CD4-positive, alpha-beta T cell (primary cell): Measurements from ENCODE around the gene MROH9. TPM values are rescaled to one million over a fixed set of nuclear protein-coding genes. Genes with fewer than 3 reads are reported as not detected.

Experiments used
- ATAC-seq: fragments of 200-7000 bp; cut with Tn5 transposase; one replicate; pipeline ENCODE4 v1.10.0; 2022; ENCODE audit warnings: mild to moderate bottlenecking; ENCODE audit not compliant: poor library complexity
- CTCF ChIA-PET: fragments of 350-600 bp; sonication (Branson Sonifier 250); formaldehyde crosslinking; loops from one replicate; lab custom pipeline; 2021; ENCODE audit warnings: antibody characterized with exemption, inconsistent platforms; lab: Charles Lee
- POLR2A ChIA-PET: fragments of 350-600 bp; sonication (Branson Sonifier 250); formaldehyde crosslinking; loops from one replicate; lab custom pipeline; 2021; ENCODE audit warnings: antibody characterized with exemption, inconsistent platforms; lab: Charles Lee
- DNase-seq, 14 experiments: peaks; one replicate each; pipeline ENCODE4 v3.0.0-alpha.2; 2013 to 2020; ENCODE audit warnings: mixed read lengths in 2 of 14
- H3K27ac ChIP-seq, 2 donors: one replicate each; pipeline versions ENCODE4 v1.5.1 to v1.7.0; 2013; ENCODE audit warnings: low read length in 2 of 2, low read depth in 1 of 2, mild to moderate bottlenecking in 1 of 2
- H3K27me3 ChIP-seq, 2 experiments: 1 replicate in 1 of 2; 2 replicates in 1 of 2; pipeline versions ENCODE4 v1.6.1 to v1.7.0; 2013; ENCODE audit warnings: low read length in 2 of 2, control low read depth in 1 of 2, mild to moderate bottlenecking in 1 of 2, moderate library complexity in 1 of 2; ENCODE audit not compliant: insufficient read depth in 2 of 2, control insufficient read depth in 1 of 2
- H3K36me3 ChIP-seq: one replicate; pipeline ENCODE4 v1.6.1; 2013; ENCODE audit warnings: low read length, control low read depth; ENCODE audit not compliant: insufficient read depth
- H3K4me1 ChIP-seq: one replicate; pipeline ENCODE4 v1.6.1; 2013; ENCODE audit warnings: low read length, control low read depth; ENCODE audit not compliant: insufficient read depth
- H3K4me3 ChIP-seq: one replicate; pipeline ENCODE4 v1.5.1; 2013; ENCODE audit warnings: mild to moderate bottlenecking, low read length, moderate library complexity
- H3K9me3 ChIP-seq, 2 experiments: 1 replicate in 1 of 2; 2 replicates in 1 of 2; pipeline versions ENCODE4 v1.6.1 to v1.7.0; 2013; ENCODE audit warnings: low read length in 2 of 2, mild to moderate bottlenecking in 2 of 2, control low read depth in 1 of 2, moderate library complexity in 1 of 2; ENCODE audit not compliant: control insufficient read depth in 1 of 2, insufficient read depth in 1 of 2
- H3K27ac Mint-ChIP-seq: one replicate; pipeline ENCODE4 v1.8.0; 2020; ENCODE audit warnings: mixed read lengths
- H3K27me3 Mint-ChIP-seq: one replicate; pipeline ENCODE4 v1.8.0; 2021; ENCODE audit warnings: mixed read lengths
- H3K36me3 Mint-ChIP-seq: one replicate; pipeline ENCODE4 v1.8.0; 2021; ENCODE audit warnings: low read depth, mixed read lengths
- H3K4me1 Mint-ChIP-seq: one replicate; pipeline ENCODE4 v1.8.0; 2021; ENCODE audit warnings: low read depth, mixed read lengths
- H3K4me3 Mint-ChIP-seq: one replicate; pipeline ENCODE4 v1.8.0; 2020; ENCODE audit warnings: mild to moderate bottlenecking, mixed read lengths
- H3K9me3 Mint-ChIP-seq: one replicate; pipeline ENCODE4 v1.8.0; 2020; ENCODE audit warnings: mixed read lengths
- intact Hi-C, 2 experiments: fragments of 100-400 bp; cut with DNase I in 1 of 2; cut with micrococcal nuclease in 1 of 2; formaldehyde crosslinking; loops; one replicate each; pipeline versions ENCODE4 v1.15.1 to v1.9.0; 2023 to 2025; cut with DNase I, micrococcal nuclease
- total RNA-seq, 174 experiments: library from RNA in 2 of 174; stranded (reverse) in 2 of 174; gene quantifications; one replicate each; pipeline ENCODE4 v1.2.3 and lab custom pipeline; 2021 to 2026
- TF ChIP-seq, protein P1 (sequence below): fragments of 200-600 bp; IDR thresholded peaks from one replicate; pipeline ENCODE4 v1.8.0; 2022; ENCODE audit warnings: antibody characterized with exemption, mild to moderate bottlenecking

The MROH9 gene
- total RNA-seq, 2 experiments from 2014 or later = not detected

GRCh38 chr1:170887726-170888125 lies 47.6 kb upstream of the MROH9 start:
- H3K27me3 Mint-ChIP-seq = peaks cover 13% of the 10 kb centered on the region
- no peak overlapping the region for H3K27ac Mint-ChIP-seq
- no peak for DNase-seq
- H3K27me3 ChIP-seq = no peaks in the 10 kb centered on the region
- no peaks in the 10 kb centered on the region for H3K9me3 ChIP-seq
- no peak overlapping the region for H3K27ac ChIP-seq
- no peaks in the 10 kb centered on the region for H3K4me1 Mint-ChIP-seq
- intact Hi-C loops = no loop called here
- no peak for ATAC-seq
- TF ChIP-seq, protein P1, sequence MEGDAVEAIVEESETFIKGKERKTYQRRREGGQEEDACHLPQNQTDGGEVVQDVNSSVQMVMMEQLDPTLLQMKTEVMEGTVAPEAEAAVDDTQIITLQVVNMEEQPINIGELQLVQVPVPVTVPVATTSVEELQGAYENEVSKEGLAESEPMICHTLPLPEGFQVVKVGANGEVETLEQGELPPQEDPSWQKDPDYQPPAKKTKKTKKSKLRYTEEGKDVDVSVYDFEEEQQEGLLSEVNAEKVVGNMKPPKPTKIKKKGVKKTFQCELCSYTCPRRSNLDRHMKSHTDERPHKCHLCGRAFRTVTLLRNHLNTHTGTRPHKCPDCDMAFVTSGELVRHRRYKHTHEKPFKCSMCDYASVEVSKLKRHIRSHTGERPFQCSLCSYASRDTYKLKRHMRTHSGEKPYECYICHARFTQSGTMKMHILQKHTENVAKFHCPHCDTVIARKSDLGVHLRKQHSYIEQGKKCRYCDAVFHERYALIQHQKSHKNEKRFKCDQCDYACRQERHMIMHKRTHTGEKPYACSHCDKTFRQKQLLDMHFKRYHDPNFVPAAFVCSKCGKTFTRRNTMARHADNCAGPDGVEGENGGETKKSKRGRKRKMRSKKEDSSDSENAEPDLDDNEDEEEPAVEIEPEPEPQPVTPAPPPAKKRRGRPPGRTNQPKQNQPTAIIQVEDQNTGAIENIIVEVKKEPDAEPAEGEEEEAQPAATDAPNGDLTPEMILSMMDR = no peak
- H3K9me3 Mint-ChIP-seq = no peaks in the 10 kb centered on the region
- ChIA-PET POLR2A (no interaction called here), CTCF (no interaction called here)
- H3K36me3 ChIP-seq = no peaks in the 10 kb centered on the region
- no peak overlapping the region for H3K4me3 ChIP-seq
- H3K4me3 Mint-ChIP-seq = no peak overlapping the region
- H3K36me3 Mint-ChIP-seq = no peaks in the 10 kb centered on the region
- no peaks in the 10 kb centered on the region for H3K4me1 ChIP-seq

DNA sequence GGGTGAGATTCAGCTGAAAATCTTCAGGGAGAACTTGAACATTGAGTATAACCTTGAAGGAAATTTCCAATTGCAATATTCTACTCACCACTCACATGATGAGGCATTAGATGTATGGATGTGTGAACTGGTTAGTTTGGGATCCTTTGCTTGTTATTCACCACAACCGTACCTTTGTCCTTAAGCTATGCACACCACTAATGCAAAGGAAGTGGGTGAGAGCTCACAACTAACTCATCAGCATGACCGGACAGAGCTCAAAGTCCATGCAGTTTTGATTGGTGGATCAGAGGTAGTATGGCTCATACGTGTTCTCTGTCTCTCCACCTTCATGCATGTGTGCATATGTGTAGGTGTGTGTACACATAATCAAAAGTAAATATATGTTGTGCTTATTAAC lies 43.5 kb upstream of the MROH9 start:
- H3K27me3 Mint-ChIP-seq = peaks cover 23% of the 10 kb centered on the region
- TF ChIP-seq, protein P1 = no peak
- ATAC-seq = no peak

DNA sequence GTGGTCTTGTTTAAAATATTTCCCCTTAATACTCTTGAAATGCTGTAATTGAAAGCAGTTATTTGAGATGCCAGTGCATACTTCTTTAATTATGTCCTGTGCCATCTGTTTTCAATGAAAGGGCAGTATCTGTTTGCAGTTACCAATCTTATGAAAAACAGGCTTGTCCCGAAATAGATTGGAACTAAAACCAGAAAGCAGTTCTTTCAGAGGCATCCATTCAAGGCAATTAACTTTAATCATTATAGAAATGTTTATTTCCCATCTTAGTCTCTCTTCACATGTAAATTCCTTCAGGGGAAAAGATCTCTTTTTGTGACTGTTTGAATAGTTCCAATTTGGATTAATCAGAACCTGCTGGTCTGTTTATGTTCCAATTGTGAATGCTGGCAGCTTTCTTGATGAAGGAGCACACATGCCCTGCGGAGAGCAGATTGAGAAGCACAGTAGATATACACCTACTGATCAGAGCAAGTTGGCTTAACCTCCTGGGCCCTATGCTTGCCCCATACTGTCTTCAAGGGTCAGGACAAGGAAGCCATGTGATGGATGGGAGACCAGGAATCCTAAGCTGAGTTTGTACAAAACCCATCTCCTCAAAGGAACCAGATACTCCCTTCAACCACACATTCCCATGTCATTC lies 41.6 kb upstream of the MROH9 start:
- DNase-seq (no peak), ATAC-seq (no peak)
- ChIA-PET CTCF (no interaction called here), POLR2A (no interaction called here)
- Histone ChIP-seq H3K4me3 (no peak overlapping the region), H3K27me3 (no peaks in the 10 kb centered on the region), H3K27ac (no peak overlapping the region), H3K36me3 (no peaks in the 10 kb centered on the region), H3K4me1 (no peaks in the 10 kb centered on the region), H3K9me3 (no peaks in the 10 kb centered on the region)
- TF ChIP-seq, protein P1 = no peak
- Mint-ChIP-seq H3K4me3 (no peak overlapping the region), H3K27me3 (peaks cover 34% of the 10 kb centered on the region), H3K4me1 (no peaks in the 10 kb centered on the region), H3K27ac (no peak overlapping the region), H3K9me3 (no peaks in the 10 kb centered on the region), H3K36me3 (no peaks in the 10 kb centered on the region)
- intact Hi-C loops = no loop called here

More for the DNA sequence above, 43.5 kb upstream of the MROH9 start:
- Mint-ChIP-seq H3K9me3 (no peaks in the 10 kb centered on the region), H3K4me1 (no peaks in the 10 kb centered on the region), H3K27ac (no peak overlapping the region), H3K4me3 (no peak overlapping the region), H3K36me3 (no peaks in the 10 kb centered on the region)
- Histone ChIP-seq H3K9me3 (no peaks in the 10 kb centered on the region), H3K27me3 (no peaks in the 10 kb centered on the region), H3K4me1 (no peaks in the 10 kb centered on the region), H3K36me3 (no peaks in the 10 kb centered on the region), H3K27ac (no peak overlapping the region), H3K4me3 (no peak overlapping the region)
- intact Hi-C loops = no loop called here
- ChIA-PET CTCF (interaction anchor here (0.7 kb wide), 1 partner anchor 813 kb away, joined by 3 read pairs; no protein-coding TSS in a partner anchor), POLR2A (no interaction called here)
- no peak for DNase-seq
